ENCODE results near the gene LRRC8A.

The LRRC8A gene

GRCh38 chr9:128943832-128944620 is 62.1 kb downstream of the LRRC8A start:
- no peak for TF ChIP-seq TCF12 (IDR thresholded peaks at IDR 0.05; ENCODE audit: low read depth)

GRCh38 chr9:128945798-128946501 is 64.0 kb downstream of the LRRC8A start:
- TF ChIP-seq FOXM1 (IDR thresholded peaks at IDR 0.05; ENCODE audit: borderline replicate concordance, low read depth), result no peak
- no peak for TF ChIP-seq MAX (IDR thresholded peaks at IDR 0.05)
- TF ChIP-seq ZBTB7A (IDR thresholded peaks at IDR 0.05; ENCODE audit: low read depth), result no peak
- no peak for TF ChIP-seq TAF1 (IDR thresholded peaks at IDR 0.05; ENCODE audit: low read depth)
- TF ChIP-seq TCF12 (IDR thresholded peaks at IDR 0.05; ENCODE audit: low read depth), result no peak
- no peak for TF ChIP-seq CREB1 (IDR thresholded peaks at IDR 0.05; ENCODE audit: low read depth)
- TF ChIP-seq CEBPB (IDR thresholded peaks at IDR 0.05), result no peak
- no peak for TF ChIP-seq EP300 (IDR thresholded peaks at IDR 0.05; ENCODE audit: borderline replicate concordance)
- no peak for TF ChIP-seq REST (IDR thresholded peaks at IDR 0.05; ENCODE audit: low read depth)
- no peak for TF ChIP-seq RAD21 (IDR thresholded peaks at IDR 0.05; ENCODE audit: low read depth)
- TF ChIP-seq EGR1 (IDR thresholded peaks at IDR 0.05), result no peak
- TF ChIP-seq USF1 (IDR thresholded peaks at IDR 0.05), result no peak
- TF ChIP-seq TEAD4 (IDR thresholded peaks at IDR 0.05), result no peak
- TF ChIP-seq NFIC (IDR thresholded peaks at IDR 0.05), result no peak
- TF ChIP-seq YY1 (IDR thresholded peaks at IDR 0.05; ENCODE audit: low read depth), result no peak

- TF ChIP-seq TEAD4 (IDR thresholded peaks at IDR 0.05) (no peak), ZBTB7A (IDR thresholded peaks at IDR 0.05; ENCODE audit: low read depth) (no peak), NFIC (IDR thresholded peaks at IDR 0.05) (no peak)
Measured at GRCh38 chr9:128946571-128947276, 64.8 kb downstream of the LRRC8A start.

GRCh38 chr9:128947277-128947526 is 65.3 kb downstream of the LRRC8A start:
- TF ChIP-seq NFIC (IDR thresholded peaks at IDR 0.05) (no peak), EGR1 (IDR thresholded peaks at IDR 0.05) (no peak), REST (IDR thresholded peaks at IDR 0.05; ENCODE audit: low read depth) (no peak), EP300 (IDR thresholded peaks at IDR 0.05; ENCODE audit: borderline replicate concordance) (no peak), CEBPB (IDR thresholded peaks at IDR 0.05) (no peak), TAF1 (IDR thresholded peaks at IDR 0.05; ENCODE audit: low read depth) (no peak), FOXM1 (IDR thresholded peaks at IDR 0.05; ENCODE audit: borderline replicate concordance, low read depth) (no peak), CREB1 (IDR thresholded peaks at IDR 0.05; ENCODE audit: low read depth) (no peak), USF1 (IDR thresholded peaks at IDR 0.05) (no peak), TEAD4 (IDR thresholded peaks at IDR 0.05) (no peak), MAX (IDR thresholded peaks at IDR 0.05) (no peak), TCF12 (IDR thresholded peaks at IDR 0.05; ENCODE audit: low read depth) (no peak), ZBTB7A (IDR thresholded peaks at IDR 0.05; ENCODE audit: low read depth) (no peak), RAD21 (IDR thresholded peaks at IDR 0.05; ENCODE audit: low read depth) (no peak), YY1 (IDR thresholded peaks at IDR 0.05; ENCODE audit: low read depth) (no peak)

GRCh38 chr9:128947527-128948301 is 65.8 kb downstream of the LRRC8A start, which contains the start of the genes DOLK and NUP188:
Gene DOLK (minus strand): TSS chr9:128947603. CDS start chr9:128947303, 300 bp downstream.
Gene NUP188 (plus strand): TSS chr9:128947699. CDS start chr9:128947720, 21 bp downstream.
- TF ChIP-seq YY1 (IDR thresholded peaks at IDR 0.05; ENCODE audit: low read depth) (peak; percentile 98), EGR1 (IDR thresholded peaks at IDR 0.05) (peak; percentile 100), MAX (IDR thresholded peaks at IDR 0.05) (0 out of 2 replicates have a peak, but pooled peaks have one; percentile 47), TCF12 (IDR thresholded peaks at IDR 0.05; ENCODE audit: low read depth) (peak; percentile 48), TAF1 (IDR thresholded peaks at IDR 0.05; ENCODE audit: low read depth) (peak; percentile 99), CREB1 (IDR thresholded peaks at IDR 0.05; ENCODE audit: low read depth) (peak; percentile 69; the same call in 1 of the 2 replicates), REST (IDR thresholded peaks at IDR 0.05; ENCODE audit: low read depth) (no peak), NFIC (IDR thresholded peaks at IDR 0.05) (no peak; the same call in 1 of the 2 replicates), USF1 (IDR thresholded peaks at IDR 0.05) (peak; percentile 99)
